PC-3 (cell line): ENCODE measurements around the gene DIAPH3. TPM values are rescaled to one million over a fixed set of nuclear protein-coding genes. Genes with fewer than 3 reads are reported as not detected.

Source experiments
- ATAC-seq: fragments of 200-7000 bp; cut with Tn5 transposase; 2 replicates; pipeline ENCODE4 v1.9.1; 2020; ENCODE audit warnings: mild to moderate bottlenecking, moderate library complexity
- BruUV-seq: library from RNA; stranded (reverse); fragments of 400-500 nt; replicated peaks from 2 replicates; lab custom pipeline; 2021; lab: Mats Ljungman, UMichigan
- CTCF ChIA-PET: fragments of 300-600 bp; sonication (Branson Sonifier 250); formaldehyde crosslinking; loops from one replicate; lab custom pipeline; 2022; ENCODE audit warnings: antibody characterized with exemption; lab: Charles Lee
- POLR2A ChIA-PET: fragments of 300-600 bp; sonication (Branson Sonifier 250); formaldehyde crosslinking; loops from one replicate; lab custom pipeline; 2022; ENCODE audit warnings: antibody characterized with exemption; ENCODE audit not compliant: unreplicated experiment; lab: Charles Lee
- DNase-seq: peaks from one replicate; pipeline ENCODE4 v3.0.0-alpha.2; 2015
- H2AFZ ChIP-seq: fragments of 300-600 bp; sonication (generic); 2 replicates; pipeline ENCODE4 v1.6.0; 2016; ENCODE audit warnings: antibody characterized with exemption, low read length
- H3F3A ChIP-seq: fragments of 300-600 bp; sonication (generic); one replicate; pipeline ENCODE4 v1.6.0; 2017; ENCODE audit warnings: antibody characterized with exemption, low read length, control low read depth, mild to moderate bottlenecking; ENCODE audit not compliant: unreplicated experiment
- H3K27ac ChIP-seq: fragments of 300-600 bp; sonication (generic); 2 replicates; pipeline ENCODE4 v1.5.1; 2016; ENCODE audit warnings: mild to moderate bottlenecking, low read length
- H3K27me3 ChIP-seq: fragments of 300-600 bp; sonication (generic); 2 replicates; pipeline ENCODE4 v1.6.1; 2016; ENCODE audit warnings: low read length, mixed read lengths
- H3K36me3 ChIP-seq: fragments of 300-600 bp; sonication (generic); 2 replicates; pipeline ENCODE4 v1.6.1; 2016; ENCODE audit warnings: low read depth, mixed run types, low read length, mixed read lengths
- H3K4me1 ChIP-seq: fragments of 300-600 bp; sonication (generic); 2 replicates; pipeline ENCODE4 v1.5.1; 2016; ENCODE audit warnings: low read length; ENCODE audit not compliant: insufficient read depth
- H3K4me2 ChIP-seq: fragments of 300-600 bp; sonication (generic); 2 replicates; pipeline ENCODE4 v1.6.0; 2016; ENCODE audit warnings: low read length
- H3K4me3 ChIP-seq: fragments of 300-600 bp; sonication (generic); 2 replicates; pipeline ENCODE4 v1.5.1; 2016; ENCODE audit warnings: mild to moderate bottlenecking, low read length, mixed read lengths
- H3K79me2 ChIP-seq: fragments of 300-600 bp; sonication (generic); 2 replicates; pipeline ENCODE4 v1.6.1; 2017; ENCODE audit warnings: low read length, mixed read lengths
- H3K9ac ChIP-seq: fragments of 300-600 bp; sonication (generic); 2 replicates; pipeline ENCODE4 v1.6.0; 2016; ENCODE audit warnings: mild to moderate bottlenecking, low read length
- H3K9me2 ChIP-seq: fragments of 300-600 bp; sonication (generic); replicated peaks from 2 replicates; pipeline ENCODE4 v1.6.1; 2016; ENCODE audit warnings: mixed run types, low read length, mixed read lengths
- H3K9me3 ChIP-seq: fragments of 300-600 bp; sonication (generic); 2 replicates; pipeline ENCODE4 v1.6.1; 2016; ENCODE audit warnings: low read length, mixed read lengths
- H4K20me1 ChIP-seq: fragments of 300-600 bp; sonication (generic); 2 replicates; pipeline ENCODE4 v1.6.1; 2016; ENCODE audit warnings: low read length, mixed read lengths
- EZH2 ChIP-seq: fragments of 300-600 bp; sonication (generic); IDR thresholded peaks from one replicate; pipeline ENCODE4 v1.6.1; 2017; ENCODE audit warnings: antibody characterized with exemption, mild to moderate bottlenecking, low read length; ENCODE audit not compliant: unreplicated experiment
- EZH2phosphoT487 ChIP-seq: fragments of 300-600 bp; sonication (generic); IDR thresholded peaks from 2 replicates; pipeline ENCODE4 v1.6.1; 2018; ENCODE audit warnings: mild to moderate bottlenecking, antibody characterized with exemption, low read length, borderline replicate concordance
- intact Hi-C: fragments of 100-400 bp; cut with micrococcal nuclease; formaldehyde crosslinking; loops from 2 replicates; pipeline ENCODE4 v1.9.0; 2023
- total RNA-seq: library from RNA; depleted of rRNA; stranded (reverse); fragments of >200 nt; gene quantifications from 2 replicates; pipeline ENCODE4 v1.2.3, GENCODE V29; 2014
- TF ChIP-seq, protein P1 (sequence below): fragments of 300-600 bp; sonication (generic); conservative IDR thresholded peaks from 2 replicates; pipeline ENCODE4 v1.5.1; 2017; ENCODE audit warnings: antibody characterized with exemption, low read depth, mild to moderate bottlenecking, low read length

The DIAPH3 gene
- total RNA-seq, 1 experiment from 2014 or later: 7.6 TPM

GRCh38 chr13:59963383-59963782 is 200.3 kb downstream of the DIAPH3 start:
- TF ChIP-seq, protein P1, sequence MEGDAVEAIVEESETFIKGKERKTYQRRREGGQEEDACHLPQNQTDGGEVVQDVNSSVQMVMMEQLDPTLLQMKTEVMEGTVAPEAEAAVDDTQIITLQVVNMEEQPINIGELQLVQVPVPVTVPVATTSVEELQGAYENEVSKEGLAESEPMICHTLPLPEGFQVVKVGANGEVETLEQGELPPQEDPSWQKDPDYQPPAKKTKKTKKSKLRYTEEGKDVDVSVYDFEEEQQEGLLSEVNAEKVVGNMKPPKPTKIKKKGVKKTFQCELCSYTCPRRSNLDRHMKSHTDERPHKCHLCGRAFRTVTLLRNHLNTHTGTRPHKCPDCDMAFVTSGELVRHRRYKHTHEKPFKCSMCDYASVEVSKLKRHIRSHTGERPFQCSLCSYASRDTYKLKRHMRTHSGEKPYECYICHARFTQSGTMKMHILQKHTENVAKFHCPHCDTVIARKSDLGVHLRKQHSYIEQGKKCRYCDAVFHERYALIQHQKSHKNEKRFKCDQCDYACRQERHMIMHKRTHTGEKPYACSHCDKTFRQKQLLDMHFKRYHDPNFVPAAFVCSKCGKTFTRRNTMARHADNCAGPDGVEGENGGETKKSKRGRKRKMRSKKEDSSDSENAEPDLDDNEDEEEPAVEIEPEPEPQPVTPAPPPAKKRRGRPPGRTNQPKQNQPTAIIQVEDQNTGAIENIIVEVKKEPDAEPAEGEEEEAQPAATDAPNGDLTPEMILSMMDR: no peak
- no peak for TF ChIP-seq EZH2phosphoT487
- TF ChIP-seq EZH2: no peak
- no peaks in the 10 kb centered on the region for H3K27me3 ChIP-seq
- no peaks in the 10 kb centered on the region for H4K20me1 ChIP-seq
- ChIA-PET POLR2A (no interaction called here), CTCF (no interaction called here)
- H3K4me3 ChIP-seq: no peak overlapping the region
- no peaks in the 10 kb centered on the region for H3K4me1 ChIP-seq
- no peaks in the 10 kb centered on the region for H3K79me2 ChIP-seq
- DNase-seq (no peak), ATAC-seq (no peak)
- no TSS peak for BruUV-seq
- no peaks in the 10 kb centered on the region for H3K9me3 ChIP-seq
- no peaks in the 10 kb centered on the region for H3K9me2 ChIP-seq
- H3K4me2 ChIP-seq: no peak overlapping the region
- no peak overlapping the region for H3K9ac ChIP-seq
- intact Hi-C loops: no loop called here
- H3K27ac ChIP-seq: no peak overlapping the region
- no peak overlapping the region for H2AFZ ChIP-seq
- no peaks in the 10 kb centered on the region for H3K36me3 ChIP-seq
- H3F3A ChIP-seq: no peaks in the 10 kb centered on the region

- no peak overlapping the region for H3K27ac ChIP-seq
- no peaks in the 10 kb centered on the region for H3K9me2 ChIP-seq
- H3K4me1 ChIP-seq: no peaks in the 10 kb centered on the region
- no peaks in the 10 kb centered on the region for H3K36me3 ChIP-seq
- no peaks in the 10 kb centered on the region for H3F3A ChIP-seq
- no peak for TF ChIP-seq EZH2phosphoT487
- TF ChIP-seq, protein P1: no peak
- TF ChIP-seq EZH2: no peak
- H4K20me1 ChIP-seq: no peaks in the 10 kb centered on the region
- intact Hi-C loops: no loop called here
- H3K4me3 ChIP-seq: no peak overlapping the region
- H3K9me3 ChIP-seq: no peaks in the 10 kb centered on the region
- H3K9ac ChIP-seq: no peak overlapping the region
- H3K4me2 ChIP-seq: no peak overlapping the region
- no peak overlapping the region for H2AFZ ChIP-seq
- no TSS peak for BruUV-seq
- no peaks in the 10 kb centered on the region for H3K27me3 ChIP-seq
- no peak for ATAC-seq
- DNase-seq: no peak
- POLR2A ChIA-PET: interaction anchor here (0.6 kb wide), 1 partner anchor 182 kb away, joined by 4 read pairs; no protein-coding TSS in a partner anchor
- CTCF ChIA-PET: no interaction called here
- no peaks in the 10 kb centered on the region for H3K79me2 ChIP-seq
Observed at GRCh38 chr13:59962343-59962742, 201.4 kb downstream of the DIAPH3 start.

DNA sequence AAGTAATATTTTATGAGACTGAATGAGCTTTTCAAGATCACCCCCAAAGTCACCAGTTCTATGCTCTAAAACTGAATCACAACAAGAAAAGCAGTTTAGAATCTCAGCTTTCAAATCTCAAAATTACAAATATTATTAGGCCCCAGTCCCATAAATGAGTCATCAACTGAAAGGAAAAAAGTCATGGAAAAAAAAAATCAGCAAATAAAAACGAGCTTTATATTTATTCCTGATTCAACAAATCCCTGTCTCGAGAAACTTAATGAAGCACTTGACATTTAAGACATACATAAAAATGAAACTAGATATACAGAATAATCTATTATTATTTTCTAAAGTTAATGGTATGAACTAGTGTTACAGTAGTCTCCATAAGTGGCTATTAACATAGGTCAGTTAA is 203.0 kb downstream of the DIAPH3 start:
- no peak overlapping the region for H3K4me3 ChIP-seq
- TF ChIP-seq EZH2: no peak
- TF ChIP-seq EZH2phosphoT487: no peak
- TF ChIP-seq, protein P1: no peak
- no peaks in the 10 kb centered on the region for H4K20me1 ChIP-seq
- H3K9me2 ChIP-seq: no peaks in the 10 kb centered on the region
- DNase-seq (peak; percentile 3), ATAC-seq (no peak)
- no peaks in the 10 kb centered on the region for H3K36me3 ChIP-seq
- H3F3A ChIP-seq: no peaks in the 10 kb centered on the region
- H3K27me3 ChIP-seq: no peaks in the 10 kb centered on the region
- H3K4me1 ChIP-seq: no peaks in the 10 kb centered on the region
- no peak overlapping the region for H2AFZ ChIP-seq
- no peak overlapping the region for H3K9ac ChIP-seq
- H3K27ac ChIP-seq: no peak overlapping the region
- H3K79me2 ChIP-seq: no peaks in the 10 kb centered on the region
- ChIA-PET CTCF (interaction anchor here (0.8 kb wide), 1 partner anchor 54 kb away, joined by 4 read pairs; no protein-coding TSS in a partner anchor), POLR2A (interaction anchor here (0.6 to 0.7 kb wide), 3 partner anchors 18 to 502 kb away, joined by 3 to 8 read pairs (median 4); no protein-coding TSS in a partner anchor)
- no peak overlapping the region for H3K4me2 ChIP-seq
- BruUV-seq: no TSS peak
- intact Hi-C loops: no loop called here
- no peaks in the 10 kb centered on the region for H3K9me3 ChIP-seq
